ENCODE measurements around the gene RPS6KA2.

GRCh38 chr6:166630462-166630861, 3.4 kb upstream of the RPS6KA2 start:
- TF ChIP-seq, protein P1, sequence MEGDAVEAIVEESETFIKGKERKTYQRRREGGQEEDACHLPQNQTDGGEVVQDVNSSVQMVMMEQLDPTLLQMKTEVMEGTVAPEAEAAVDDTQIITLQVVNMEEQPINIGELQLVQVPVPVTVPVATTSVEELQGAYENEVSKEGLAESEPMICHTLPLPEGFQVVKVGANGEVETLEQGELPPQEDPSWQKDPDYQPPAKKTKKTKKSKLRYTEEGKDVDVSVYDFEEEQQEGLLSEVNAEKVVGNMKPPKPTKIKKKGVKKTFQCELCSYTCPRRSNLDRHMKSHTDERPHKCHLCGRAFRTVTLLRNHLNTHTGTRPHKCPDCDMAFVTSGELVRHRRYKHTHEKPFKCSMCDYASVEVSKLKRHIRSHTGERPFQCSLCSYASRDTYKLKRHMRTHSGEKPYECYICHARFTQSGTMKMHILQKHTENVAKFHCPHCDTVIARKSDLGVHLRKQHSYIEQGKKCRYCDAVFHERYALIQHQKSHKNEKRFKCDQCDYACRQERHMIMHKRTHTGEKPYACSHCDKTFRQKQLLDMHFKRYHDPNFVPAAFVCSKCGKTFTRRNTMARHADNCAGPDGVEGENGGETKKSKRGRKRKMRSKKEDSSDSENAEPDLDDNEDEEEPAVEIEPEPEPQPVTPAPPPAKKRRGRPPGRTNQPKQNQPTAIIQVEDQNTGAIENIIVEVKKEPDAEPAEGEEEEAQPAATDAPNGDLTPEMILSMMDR (conservative IDR thresholded peaks at IDR 0.05): no peak
- no peak for TF ChIP-seq EZH2 (IDR thresholded peaks at IDR 0.05; ENCODE audit: low read depth)
